ENCODE results near the gene GPR31. TPM values are rescaled to one million over a fixed set of nuclear protein-coding genes. Genes with fewer than 3 reads are reported as not detected.

GPR31 gene
- polyA plus RNA-seq, 1 of the 3 experiments (the other 2 are of a cell fraction) = not detected

DNA sequence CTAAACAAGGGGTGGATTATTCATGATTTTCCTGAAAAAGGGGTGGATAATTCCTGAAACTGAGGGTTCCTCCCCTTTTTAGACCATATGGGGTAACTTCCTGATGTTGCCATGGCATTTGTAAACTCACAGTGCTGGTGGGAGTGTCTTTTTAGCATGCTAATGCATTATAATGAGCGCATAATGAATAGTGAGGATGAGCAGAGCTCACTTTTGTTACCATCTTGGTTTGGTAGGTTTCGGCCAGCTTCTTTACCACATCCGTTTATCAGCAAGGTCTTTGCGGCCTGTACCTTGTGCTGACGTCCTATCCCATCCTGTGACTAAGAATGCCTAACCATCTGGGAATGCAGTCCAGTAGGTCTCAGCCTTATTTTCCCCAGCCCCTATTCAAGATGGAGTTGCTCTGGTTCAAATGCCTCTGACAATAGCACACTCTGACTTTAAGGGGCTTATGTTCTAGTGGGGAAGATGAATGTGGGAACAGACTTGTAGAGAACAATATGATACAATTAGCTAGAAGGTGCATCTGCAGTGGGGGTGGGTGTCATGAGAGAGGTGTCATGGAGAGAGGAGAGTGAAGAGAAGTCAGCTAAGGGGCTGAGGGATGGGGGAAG, 4.2 kb upstream of the GPR31 start:
- H3K36me3 ChIP-seq (replicated peaks in 1 of 2; ENCODE audit: control insufficient read depth in 1 of 2, insufficient read depth in 2 of 2, low read length in 1 of 2) = no peaks in the 10 kb centered on the region
- no peak overlapping the region for H3K27ac ChIP-seq (ENCODE audit: low read depth in 2 of 2, low read length in 1 of 2)
- no peaks in the 10 kb centered on the region for H3K27me3 ChIP-seq (ENCODE audit: insufficient read depth)
- H3K4me2 ChIP-seq = no peak overlapping the region
- no peaks in the 10 kb centered on the region for H3F3A ChIP-seq (replicated peaks; ENCODE audit: insufficient read depth)
- no peaks in the 10 kb centered on the region for H3K4me1 ChIP-seq (ENCODE audit: control insufficient read depth in 1 of 2, insufficient read depth in 2 of 2, low read depth in 1 of 2, low read length in 1 of 2)
- H3K9me3 ChIP-seq = no peaks in the 10 kb centered on the region
- no peaks in the 10 kb centered on the region for H4K20me1 ChIP-seq (ENCODE audit: insufficient read depth)
- no peak for TF ChIP-seq YY1 (IDR thresholded peaks at IDR 0.05; ENCODE audit: low read depth)
- no peak for TF ChIP-seq RCOR1 (IDR thresholded peaks at IDR 0.05; ENCODE audit: low read length)
- TF ChIP-seq SIN3A (IDR thresholded peaks at IDR 0.05; ENCODE audit: borderline replicate concordance, low read depth, low read length) = no peak
- TF ChIP-seq RXRA (IDR thresholded peaks at IDR 0.05; ENCODE audit: borderline replicate concordance, low read depth) = no peak
- no peak for TF ChIP-seq JUND (IDR thresholded peaks at IDR 0.05)
- no peaks in the 10 kb centered on the region for H3K79me2 ChIP-seq (ENCODE audit: insufficient read depth)
- H3K9ac ChIP-seq = no peak overlapping the region
- no peak for DNase-seq
- H3K9me2 ChIP-seq = no peaks in the 10 kb centered on the region
- WGBS (ENCODE audit: low lambda C conversion rate) = 84% methylated on average over 5 of the region's 5 CpGs
- no peak overlapping the region for H3K4me3 ChIP-seq (ENCODE audit: low read depth in 2 of 2, low read length in 1 of 2)
- H2AFZ ChIP-seq (ENCODE audit: low read depth) = no peak overlapping the region
- ChIA-PET CTCF (no interaction called here), POLR2A (no interaction called here)

DNA sequence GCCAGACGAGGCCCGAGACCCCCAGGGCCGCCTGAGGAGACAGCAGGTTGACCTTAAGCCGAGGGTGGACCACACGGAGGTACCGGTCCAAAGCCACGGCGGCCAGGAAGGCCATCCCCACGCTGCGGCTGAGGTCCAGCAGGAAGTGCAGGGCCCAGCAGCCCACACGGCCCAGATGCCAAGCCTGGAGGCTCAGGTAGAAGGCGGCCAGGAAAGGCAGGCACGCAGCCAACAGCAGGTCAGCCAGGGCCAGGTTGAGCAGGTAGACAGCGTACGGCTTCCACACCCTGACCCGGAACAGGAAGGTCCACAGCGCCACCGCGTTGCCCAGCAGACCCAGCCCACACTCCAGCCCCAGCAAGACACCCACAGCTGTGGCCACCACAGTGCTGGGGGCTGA, 366 bp downstream of the GPR31 start:
- TF ChIP-seq RXRA (IDR thresholded peaks at IDR 0.05; ENCODE audit: borderline replicate concordance, low read depth) = no peak
- TF ChIP-seq, protein P1, sequence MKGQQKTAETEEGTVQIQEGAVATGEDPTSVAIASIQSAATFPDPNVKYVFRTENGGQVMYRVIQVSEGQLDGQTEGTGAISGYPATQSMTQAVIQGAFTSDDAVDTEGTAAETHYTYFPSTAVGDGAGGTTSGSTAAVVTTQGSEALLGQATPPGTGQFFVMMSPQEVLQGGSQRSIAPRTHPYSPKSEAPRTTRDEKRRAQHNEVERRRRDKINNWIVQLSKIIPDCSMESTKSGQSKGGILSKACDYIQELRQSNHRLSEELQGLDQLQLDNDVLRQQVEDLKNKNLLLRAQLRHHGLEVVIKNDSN (IDR thresholded peaks at IDR 0.05; ENCODE audit: borderline replicate concordance, low read depth) = no peak
- TF ChIP-seq, protein P2, sequence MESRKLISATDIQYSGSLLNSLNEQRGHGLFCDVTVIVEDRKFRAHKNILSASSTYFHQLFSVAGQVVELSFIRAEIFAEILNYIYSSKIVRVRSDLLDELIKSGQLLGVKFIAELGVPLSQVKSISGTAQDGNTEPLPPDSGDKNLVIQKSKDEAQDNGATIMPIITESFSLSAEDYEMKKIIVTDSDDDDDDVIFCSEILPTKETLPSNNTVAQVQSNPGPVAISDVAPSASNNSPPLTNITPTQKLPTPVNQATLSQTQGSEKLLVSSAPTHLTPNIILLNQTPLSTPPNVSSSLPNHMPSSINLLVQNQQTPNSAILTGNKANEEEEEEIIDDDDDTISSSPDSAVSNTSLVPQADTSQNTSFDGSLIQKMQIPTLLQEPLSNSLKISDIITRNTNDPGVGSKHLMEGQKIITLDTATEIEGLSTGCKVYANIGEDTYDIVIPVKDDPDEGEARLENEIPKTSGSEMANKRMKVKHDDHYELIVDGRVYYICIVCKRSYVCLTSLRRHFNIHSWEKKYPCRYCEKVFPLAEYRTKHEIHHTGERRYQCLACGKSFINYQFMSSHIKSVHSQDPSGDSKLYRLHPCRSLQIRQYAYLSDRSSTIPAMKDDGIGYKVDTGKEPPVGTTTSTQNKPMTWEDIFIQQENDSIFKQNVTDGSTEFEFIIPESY (IDR thresholded peaks at IDR 0.05; ENCODE audit: borderline replicate concordance, low read depth) = no peak
- TF ChIP-seq JUND (IDR thresholded peaks at IDR 0.05) = no peak
- no peak for TF ChIP-seq MEF2A (IDR thresholded peaks at IDR 0.05; ENCODE audit: borderline replicate concordance, low read depth)
- TF ChIP-seq, protein P3, sequence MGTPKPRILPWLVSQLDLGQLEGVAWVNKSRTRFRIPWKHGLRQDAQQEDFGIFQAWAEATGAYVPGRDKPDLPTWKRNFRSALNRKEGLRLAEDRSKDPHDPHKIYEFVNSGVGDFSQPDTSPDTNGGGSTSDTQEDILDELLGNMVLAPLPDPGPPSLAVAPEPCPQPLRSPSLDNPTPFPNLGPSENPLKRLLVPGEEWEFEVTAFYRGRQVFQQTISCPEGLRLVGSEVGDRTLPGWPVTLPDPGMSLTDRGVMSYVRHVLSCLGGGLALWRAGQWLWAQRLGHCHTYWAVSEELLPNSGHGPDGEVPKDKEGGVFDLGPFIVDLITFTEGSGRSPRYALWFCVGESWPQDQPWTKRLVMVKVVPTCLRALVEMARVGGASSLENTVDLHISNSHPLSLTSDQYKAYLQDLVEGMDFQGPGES (IDR thresholded peaks at IDR 0.05; ENCODE audit: low read depth, low read length) = no peak
- no peak for TF ChIP-seq RAD21 (IDR thresholded peaks at IDR 0.05; ENCODE audit: low read length)
- TF ChIP-seq YY1 (IDR thresholded peaks at IDR 0.05; ENCODE audit: low read depth) = no peak
- TF ChIP-seq FOSL2 (IDR thresholded peaks at IDR 0.05; ENCODE audit: borderline replicate concordance, low read depth) = no peak
- TF ChIP-seq MXI1 (IDR thresholded peaks at IDR 0.05; ENCODE audit: low read depth, low read length) = no peak
- WGBS (ENCODE audit: low lambda C conversion rate) = 90% methylated on average over 8 of the region's 19 CpGs

More for the DNA sequence above, 366 bp downstream of the GPR31 start:
- no peaks in the 10 kb centered on the region for H3K27me3 ChIP-seq (ENCODE audit: insufficient read depth)
- no peaks in the 10 kb centered on the region for H4K20me1 ChIP-seq (ENCODE audit: insufficient read depth)
- no peak for DNase-seq
- ChIA-PET CTCF (interaction anchor here (3.3 kb wide), 1 partner anchor 382 kb away, joined by 15 read pairs; no protein-coding TSS in a partner anchor), POLR2A (no interaction called here)
- peaks cover 6% of the 10 kb centered on the region for H3F3A ChIP-seq (replicated peaks; ENCODE audit: insufficient read depth)
- H3K36me3 ChIP-seq (replicated peaks in 1 of 2; ENCODE audit: control insufficient read depth in 1 of 2, insufficient read depth in 2 of 2, low read length in 1 of 2) = no peaks in the 10 kb centered on the region
- H3K27ac ChIP-seq (ENCODE audit: low read depth in 2 of 2, low read length in 1 of 2) = no peak overlapping the region
- no peak overlapping the region for H3K4me2 ChIP-seq
- H3K4me1 ChIP-seq (ENCODE audit: control insufficient read depth in 1 of 2, insufficient read depth in 2 of 2, low read depth in 1 of 2, low read length in 1 of 2) = peaks cover 0 to 7% of the 10 kb centered on the region in 2 experiments; a peak in 2 of 4 replicates
- no peak overlapping the region for H2AFZ ChIP-seq (ENCODE audit: low read depth)
- H3K9ac ChIP-seq = no peak overlapping the region
- H3K9me2 ChIP-seq = no peaks in the 10 kb centered on the region
- H3K4me3 ChIP-seq (ENCODE audit: low read depth in 2 of 2, low read length in 1 of 2) = no peak overlapping the region
- H3K79me2 ChIP-seq (ENCODE audit: insufficient read depth) = no peaks in the 10 kb centered on the region
- no peaks in the 10 kb centered on the region for H3K9me3 ChIP-seq

Measured in SK-N-SH (cell line).